H9 (cell line): ENCODE measurements around the gene DNLZ. TPM values are rescaled to one million over a fixed set of nuclear protein-coding genes. Genes with fewer than 3 reads are reported as not detected.

Source experiments
- DNase-seq: peaks from one replicate; pipeline ENCODE4 v3.0.0-alpha.2; 2017
- H2AFZ ChIP-seq: one replicate; pipeline ENCODE4 v1.6.1; 2013; ENCODE audit warnings: mild to moderate bottlenecking, low read length, control low read depth, moderate library complexity
- H2AK5ac ChIP-seq: 2 replicates; pipeline ENCODE4 v1.6.1; 2013; ENCODE audit warnings: low read length, control low read depth, mixed read lengths; ENCODE audit not compliant: insufficient read length
- H2BK120ac ChIP-seq: one replicate; pipeline ENCODE4 v1.6.1; 2013; ENCODE audit warnings: low read depth, mild to moderate bottlenecking, low read length, control low read depth, inconsistent platforms; ENCODE audit not compliant: poor library complexity, severe bottlenecking
- H2BK12ac ChIP-seq: 2 replicates; pipeline ENCODE4 v1.6.1; 2013; ENCODE audit warnings: low read length, control low read depth, mixed read lengths, low read depth; ENCODE audit not compliant: insufficient read length
- H2BK15ac ChIP-seq: 2 replicates; pipeline ENCODE4 v1.6.1; 2013; ENCODE audit warnings: low read depth, low read length, control low read depth
- H2BK20ac ChIP-seq: one replicate; pipeline ENCODE4 v1.6.1; 2013; ENCODE audit warnings: low read depth, mild to moderate bottlenecking, low read length, control low read depth, inconsistent platforms; ENCODE audit not compliant: poor library complexity, severe bottlenecking
- H2BK5ac ChIP-seq: 2 replicates; pipeline ENCODE4 v1.6.1; 2013; ENCODE audit warnings: low read length, control low read depth, mixed read lengths; ENCODE audit not compliant: insufficient read length
- H3K14ac ChIP-seq: 2 replicates; pipeline ENCODE4 v1.6.1; 2013; ENCODE audit warnings: low read length, control low read depth; ENCODE audit not compliant: insufficient read depth
- H3K18ac ChIP-seq: 2 replicates; pipeline ENCODE4 v1.6.1; 2013; ENCODE audit warnings: low read depth, mild to moderate bottlenecking, mixed read lengths, low read length, control low read depth; ENCODE audit not compliant: insufficient read length
- H3K23ac ChIP-seq: 2 replicates; pipeline ENCODE4 v1.6.1; 2013; ENCODE audit warnings: low read length, control low read depth, mixed read lengths, low read depth; ENCODE audit not compliant: insufficient read length
- H3K23me2 ChIP-seq: 2 replicates; pipeline ENCODE4 v1.6.1; 2013; ENCODE audit warnings: low read depth, mild to moderate bottlenecking, mixed read lengths, low read length, control low read depth; ENCODE audit not compliant: insufficient read length, poor library complexity, severe bottlenecking
- H3K27ac ChIP-seq: 2 replicates; pipeline ENCODE4 v1.5.1; 2013; ENCODE audit warnings: low read length, control low read depth, mixed read lengths, low read depth; ENCODE audit not compliant: insufficient read length
- H3K27me3 ChIP-seq: 2 replicates; pipeline ENCODE4 v1.6.1; 2013; ENCODE audit warnings: low read length, control low read depth, inconsistent platforms; ENCODE audit not compliant: insufficient read depth
- H3K4ac ChIP-seq: 2 replicates; pipeline ENCODE4 v1.6.1; 2013; ENCODE audit warnings: low read depth, mild to moderate bottlenecking, control low read depth, inconsistent platforms, low read length, moderate library complexity
- H3K4me1 ChIP-seq: 2 replicates; pipeline ENCODE4 v1.6.1; 2013; ENCODE audit warnings: low read length, control low read depth, inconsistent platforms; ENCODE audit not compliant: insufficient read depth
- H3K4me2 ChIP-seq: 2 replicates; pipeline ENCODE4 v1.6.1; 2013; ENCODE audit warnings: low read length, control low read depth, mixed read lengths; ENCODE audit not compliant: insufficient read length, insufficient read depth
- H3K56ac ChIP-seq: 2 replicates; pipeline ENCODE4 v1.6.1; 2013; ENCODE audit warnings: low read depth, mild to moderate bottlenecking, mixed read lengths, low read length, control low read depth; ENCODE audit not compliant: insufficient read length
- H3K79me1 ChIP-seq: 2 replicates; pipeline ENCODE4 v1.6.1; 2013; ENCODE audit warnings: low read depth, mild to moderate bottlenecking, moderate library complexity, low read length, control low read depth, inconsistent platforms; ENCODE audit not compliant: insufficient read depth, poor library complexity, severe bottlenecking
- H3K79me2 ChIP-seq: 2 replicates; pipeline ENCODE4 v1.6.1; 2013; ENCODE audit warnings: low read length, control low read depth, inconsistent platforms; ENCODE audit not compliant: insufficient read depth
- H3K9ac ChIP-seq: 2 replicates; pipeline ENCODE4 v1.6.1; 2013; ENCODE audit warnings: low read length, control low read depth, mixed read lengths; ENCODE audit not compliant: insufficient read length; ENCODE audit errors: extremely low read depth
- H3K9me3 ChIP-seq: one replicate; pipeline ENCODE4 v1.6.1; 2013; ENCODE audit warnings: low read depth, low read length, inconsistent platforms; ENCODE audit not compliant: control insufficient read depth
- H3T11ph ChIP-seq: one replicate; pipeline ENCODE4 v1.6.1; 2013; ENCODE audit warnings: mild to moderate bottlenecking, low read length, control low read depth, inconsistent platforms
- H4K20me1 ChIP-seq: one replicate; pipeline ENCODE4 v1.6.1; 2013; ENCODE audit not compliant: control insufficient read depth, insufficient read length, insufficient read depth
- H4K5ac ChIP-seq: 2 replicates; pipeline ENCODE4 v1.6.1; 2013; ENCODE audit warnings: low read depth, mild to moderate bottlenecking, mixed read lengths, low read length, control low read depth; ENCODE audit not compliant: insufficient read length
- H4K8ac ChIP-seq: replicated peaks from 2 replicates; pipeline ENCODE4 v1.6.1; 2013; ENCODE audit warnings: low read length, control low read depth, mixed read lengths, low read depth; ENCODE audit not compliant: insufficient read length
- H4K91ac ChIP-seq: 2 replicates; pipeline ENCODE4 v1.6.1; 2013; ENCODE audit warnings: low read depth, mild to moderate bottlenecking, moderate library complexity, mixed read lengths, low read length, control low read depth; ENCODE audit not compliant: insufficient read length
- H3K27ac Mint-ChIP-seq, 3 experiments: 2 replicates in 2 of 3; 3 replicates in 1 of 3; pipeline ENCODE4 v1.8.0; 2020 to 2021; ENCODE audit warnings: mixed read lengths in 3 of 3, mild to moderate bottlenecking in 1 of 3, moderate library complexity in 1 of 3
- H3K27me3 Mint-ChIP-seq: 2 replicates; pipeline ENCODE4 v1.8.0; 2021; ENCODE audit warnings: low read depth, mild to moderate bottlenecking, moderate library complexity, mixed read lengths
- H3K36me3 Mint-ChIP-seq, 3 experiments: 2 replicates in 2 of 3; 3 replicates in 1 of 3; pipeline ENCODE4 v1.8.0; 2020 to 2021; ENCODE audit warnings: low read depth in 3 of 3, mixed read lengths in 3 of 3; ENCODE audit not compliant: insufficient read depth in 1 of 3
- H3K4me1 Mint-ChIP-seq, 2 experiments: 2 replicates each; pipeline ENCODE4 v1.8.0; 2020; ENCODE audit warnings: mixed read lengths in 2 of 2
- H3K4me3 Mint-ChIP-seq, 2 experiments: 2 replicates in 1 of 2; 3 replicates in 1 of 2; pipeline ENCODE4 v1.8.0; 2020 to 2021; ENCODE audit warnings: mild to moderate bottlenecking in 2 of 2, mixed read lengths in 2 of 2, moderate library complexity in 1 of 2
- H3K9me3 Mint-ChIP-seq, 2 experiments: 2 replicates in 1 of 2; 3 replicates in 1 of 2; pipeline ENCODE4 v1.8.0; 2020; ENCODE audit warnings: mild to moderate bottlenecking in 2 of 2, mixed read lengths in 2 of 2, moderate library complexity in 1 of 2
- WGBS: extraction: QIAGEN DNeasy Blood & Tissue Kit; methylation state at CpG from one replicate; pipeline ENCODE4 v1.1.7; 2013; ENCODE audit warnings: missing lambda C conversion rate, low lambda C conversion rate, mixed read lengths; ENCODE audit not compliant: insufficient read length; ENCODE audit errors: extremely low coverage; 5-methylcytosine and 5-hydroxymethylcytosine counted together
- total RNA-seq: library from RNA; stranded (reverse); gene quantifications from 2 replicates; pipeline ENCODE4 v1.2.1, GENCODE V29; 2021
- TF ChIP-seq, protein P1 (sequence below): fragments of 200-600 bp; sonication (generic); conservative IDR thresholded peaks from 3 replicates; pipeline ENCODE4 v1.8.0; 2021; ENCODE audit warnings: antibody characterized with exemption, mild to moderate bottlenecking

DNLZ gene
- total RNA-seq, 1 experiment from 2014 or later, result 24.8 TPM

GRCh38 chr9:136346927-136347465, 16.5 kb downstream of the DNLZ start:
- Histone ChIP-seq H3K27me3 (no peaks in the 10 kb centered on the region), H2BK120ac (no peak overlapping the region), H4K91ac (no peak overlapping the region), H3K9ac (no peak overlapping the region), H3K79me1 (no peaks in the 10 kb centered on the region), H4K8ac (no peak overlapping the region), H4K5ac (no peak overlapping the region), H3K4me2 (no peak overlapping the region), H2AFZ (no peak overlapping the region), H3K9me3 (no peaks in the 10 kb centered on the region), H2BK12ac (no peak overlapping the region), H3K56ac (no peak overlapping the region), H3T11ph (no peak overlapping the region), H2BK15ac (no peak overlapping the region), H3K27ac (no peak overlapping the region), H3K4me1 (no peaks in the 10 kb centered on the region), H2AK5ac (no peak overlapping the region), H4K20me1 (no peaks in the 10 kb centered on the region), H3K23me2 (no peaks in the 10 kb centered on the region), H3K14ac (no peak overlapping the region), H2BK20ac (no peak overlapping the region), H3K79me2 (no peaks in the 10 kb centered on the region), H3K18ac (no peak overlapping the region), H3K4ac (no peak overlapping the region), H2BK5ac (no peak overlapping the region), H3K23ac (no peak overlapping the region)
- no CpG with 5 or more reads among the region's 20 CpGs for whole genome bisulfite sequencing
- Mint-ChIP-seq H3K27me3 (no peaks in the 10 kb centered on the region; the same call in 1 of the 2 replicates), H3K9me3 (no peaks in the 10 kb centered on the region), H3K27ac (0 out of 7 replicates have a peak overlapping the region, but pooled peaks of 1 of the 3 experiments have one; percentile 22), H3K4me3 (no peak overlapping the region), H3K36me3 (no peaks in the 10 kb centered on the region), H3K4me1 (peaks cover 3 to 18% of the 10 kb centered on the region in 2 experiments; a peak in 2 of 4 replicates)
- DNase-seq, result no peak
- TF ChIP-seq, protein P1, sequence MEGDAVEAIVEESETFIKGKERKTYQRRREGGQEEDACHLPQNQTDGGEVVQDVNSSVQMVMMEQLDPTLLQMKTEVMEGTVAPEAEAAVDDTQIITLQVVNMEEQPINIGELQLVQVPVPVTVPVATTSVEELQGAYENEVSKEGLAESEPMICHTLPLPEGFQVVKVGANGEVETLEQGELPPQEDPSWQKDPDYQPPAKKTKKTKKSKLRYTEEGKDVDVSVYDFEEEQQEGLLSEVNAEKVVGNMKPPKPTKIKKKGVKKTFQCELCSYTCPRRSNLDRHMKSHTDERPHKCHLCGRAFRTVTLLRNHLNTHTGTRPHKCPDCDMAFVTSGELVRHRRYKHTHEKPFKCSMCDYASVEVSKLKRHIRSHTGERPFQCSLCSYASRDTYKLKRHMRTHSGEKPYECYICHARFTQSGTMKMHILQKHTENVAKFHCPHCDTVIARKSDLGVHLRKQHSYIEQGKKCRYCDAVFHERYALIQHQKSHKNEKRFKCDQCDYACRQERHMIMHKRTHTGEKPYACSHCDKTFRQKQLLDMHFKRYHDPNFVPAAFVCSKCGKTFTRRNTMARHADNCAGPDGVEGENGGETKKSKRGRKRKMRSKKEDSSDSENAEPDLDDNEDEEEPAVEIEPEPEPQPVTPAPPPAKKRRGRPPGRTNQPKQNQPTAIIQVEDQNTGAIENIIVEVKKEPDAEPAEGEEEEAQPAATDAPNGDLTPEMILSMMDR, result no peak
